ENCODE results near the gene MPP7. TPM values are rescaled to one million over a fixed set of nuclear protein-coding genes. Genes with fewer than 3 reads are reported as not detected.

MPP7 gene
- polyA plus RNA-seq, 1 donor (not counting 4 experiments of a cell fraction or from before 2014, with no cell fraction given) = 6.3 TPM

GRCh38 chr10:28283251-28283650 lies 19.6 kb downstream of the MPP7 start:
- H3K36me3 ChIP-seq (ENCODE audit: control insufficient read depth in 2 of 2, extremely low read depth in 1 of 2, insufficient read depth in 2 of 2, low read length in 2 of 2) = no peaks in the 10 kb centered on the region
- dilution Hi-C loops (cut with MboI; ENCODE audit: extremely low pct_ligation_motif_present, low sequenced_read_pairs) = no loop called here
- DNase-seq (ENCODE audit: low read depth, low spot score) (no peak), FAIRE-seq (no peak)
- H3K4me3 ChIP-seq (ENCODE audit: control insufficient read depth in 2 of 3, extremely low read depth in 1 of 3, insufficient read depth in 2 of 3, low read depth in 1 of 3, low read length in 3 of 3) = no peak overlapping the region
- H3K9me1 ChIP-seq (ENCODE audit: control insufficient read depth, extremely low read depth, insufficient read depth, low read length) = no peaks in the 10 kb centered on the region
- no peaks in the 10 kb centered on the region for H3K27me3 ChIP-seq (ENCODE audit: control insufficient read depth, extremely low read depth, insufficient read depth, low read length)
- no peaks in the 10 kb centered on the region for H3K4me1 ChIP-seq (ENCODE audit: control insufficient read depth, extremely low read depth, insufficient read depth, low read length)
- no peak overlapping the region for H3K9ac ChIP-seq (ENCODE audit: control insufficient read depth, extremely low read depth, insufficient read depth, low read length)
- no peak overlapping the region for H2AFZ ChIP-seq (ENCODE audit: control insufficient read depth, low read length)
- no peaks in the 10 kb centered on the region for H3K9me3 ChIP-seq (ENCODE audit: control insufficient read depth, low read depth, low read length)
- H3K27ac ChIP-seq (ENCODE audit: control insufficient read depth, insufficient read depth, low read length) = no peak overlapping the region
- TF ChIP-seq CTCF (optimal IDR thresholded peaks at IDR 0.05 in 1 of 3, IDR thresholded peaks at IDR 0.05 in 1 of 3, conservative IDR thresholded peaks at IDR 0.05 in 1 of 3; ENCODE audit: extremely low read depth in 1 of 3, insufficient read depth in 2 of 3, low read length in 3 of 3) = no peak
- no peak for TF ChIP-seq EZH2 (IDR thresholded peaks at IDR 0.05; ENCODE audit: low read length)
- no peaks in the 10 kb centered on the region for H3K79me2 ChIP-seq (ENCODE audit: control insufficient read depth, insufficient read depth, low read length)
- no peaks in the 10 kb centered on the region for H4K20me1 ChIP-seq (ENCODE audit: control insufficient read depth, extremely low read depth, insufficient read depth, low read length)
- no peak overlapping the region for H3K4me2 ChIP-seq (ENCODE audit: control insufficient read depth, extremely low read depth, insufficient read depth, low read depth, low read length)

- no peaks in the 10 kb centered on the region for H3K27me3 ChIP-seq (ENCODE audit: control insufficient read depth, extremely low read depth, insufficient read depth, low read length)
- no peaks in the 10 kb centered on the region for H3K9me1 ChIP-seq (ENCODE audit: control insufficient read depth, extremely low read depth, insufficient read depth, low read length)
- no peaks in the 10 kb centered on the region for H3K4me1 ChIP-seq (ENCODE audit: control insufficient read depth, extremely low read depth, insufficient read depth, low read length)
- no peak for TF ChIP-seq EZH2 (IDR thresholded peaks at IDR 0.05; ENCODE audit: low read length)
- no peak for TF ChIP-seq CTCF (optimal IDR thresholded peaks at IDR 0.05 in 1 of 3, IDR thresholded peaks at IDR 0.05 in 1 of 3, conservative IDR thresholded peaks at IDR 0.05 in 1 of 3; ENCODE audit: extremely low read depth in 1 of 3, insufficient read depth in 2 of 3, low read length in 3 of 3)
- no peak overlapping the region for H2AFZ ChIP-seq (ENCODE audit: control insufficient read depth, low read length)
- H3K36me3 ChIP-seq (ENCODE audit: control insufficient read depth in 2 of 2, extremely low read depth in 1 of 2, insufficient read depth in 2 of 2, low read length in 2 of 2) = no peaks in the 10 kb centered on the region
- H3K9me3 ChIP-seq (ENCODE audit: control insufficient read depth, low read depth, low read length) = no peaks in the 10 kb centered on the region
- H3K27ac ChIP-seq (ENCODE audit: control insufficient read depth, insufficient read depth, low read length) = no peak overlapping the region
- FAIRE-seq (no peak), DNase-seq (ENCODE audit: low read depth, low spot score) (no peak)
- dilution Hi-C loops (cut with MboI; ENCODE audit: extremely low pct_ligation_motif_present, low sequenced_read_pairs) = no loop called here
- H3K4me2 ChIP-seq (ENCODE audit: control insufficient read depth, extremely low read depth, insufficient read depth, low read depth, low read length) = no peak overlapping the region
- H4K20me1 ChIP-seq (ENCODE audit: control insufficient read depth, extremely low read depth, insufficient read depth, low read length) = no peaks in the 10 kb centered on the region
- no peak overlapping the region for H3K4me3 ChIP-seq (ENCODE audit: control insufficient read depth in 2 of 3, extremely low read depth in 1 of 3, insufficient read depth in 2 of 3, low read depth in 1 of 3, low read length in 3 of 3)
- no peak overlapping the region for H3K9ac ChIP-seq (ENCODE audit: control insufficient read depth, extremely low read depth, insufficient read depth, low read length)
- no peaks in the 10 kb centered on the region for H3K79me2 ChIP-seq (ENCODE audit: control insufficient read depth, insufficient read depth, low read length)
Observed at GRCh38 chr10:28282336-28282735, 20.5 kb downstream of the MPP7 start.

Data from keratinocyte (primary cell).